AG08395 (cell line): ENCODE data around the gene MAPKAPK3.
"Not testable (repeated sequence)": the region's sequence is repeated elsewhere in the genome, so short reads cannot be mapped to it uniquely, and the experiment has no call there.

Experiments used
- DNase-seq: peaks from one replicate; pipeline ENCODE4 v3.0.0; 2012; ENCODE audit warnings: mixed read lengths, low spot score

Gene MAPKAPK3

GRCh38 chr3:50656417-50657195 lies 39.7 kb downstream of the MAPKAPK3 start:
- DNase-seq = no peak

- DNase-seq = no peak
Measured at GRCh38 chr3:50657407-50657806, 40.5 kb downstream of the MAPKAPK3 start.

- no peak for DNase-seq
Measured at GRCh38 chr3:50657816-50658215, 40.9 kb downstream of the MAPKAPK3 start.

- peak; percentile 78 for DNase-seq
Measured at GRCh38 chr3:50658416-50658815, 41.5 kb downstream of the MAPKAPK3 start.

- DNase-seq = no peak
Measured at GRCh38 chr3:50658831-50659230, 41.9 kb downstream of the MAPKAPK3 start.

- no peak for DNase-seq
Measured at GRCh38 chr3:50660386-50660785, 43.4 kb downstream of the MAPKAPK3 start.

- DNase-seq = no peak
Measured at GRCh38 chr3:50661321-50661837, 44.4 kb downstream of the MAPKAPK3 start.

- DNase-seq = no peak
Measured at GRCh38 chr3:50662408-50662807, 45.5 kb downstream of the MAPKAPK3 start.

GRCh38 chr3:50665081-50665840 lies 48.3 kb downstream of the MAPKAPK3 start:
- no peak for DNase-seq

- not testable (repeated sequence) for DNase-seq
Measured at GRCh38 chr3:50665841-50666115, 48.8 kb downstream of the MAPKAPK3 start.

- DNase-seq = no peak
Measured at GRCh38 chr3:50666837-50667236, 49.9 kb downstream of the MAPKAPK3 start.

GRCh38 chr3:50671331-50671730 lies 54.4 kb downstream of the MAPKAPK3 start:
- DNase-seq = peak; percentile 91

GRCh38 chr3:50672656-50673055 lies 55.7 kb downstream of the MAPKAPK3 start:
- DNase-seq = no peak

- no peak for DNase-seq
Measured at GRCh38 chr3:50673931-50674330, 57.0 kb downstream of the MAPKAPK3 start.

GRCh38 chr3:50674349-50675178 lies 57.6 kb downstream of the MAPKAPK3 start, which contains the start of gene DOCK3:
TSS of gene DOCK3 (plus strand) at chr3:50674927. CDS start at chr3:50675264, 337 bp downstream.
- DNase-seq = peak; percentile 89

GRCh38 chr3:50675179-50676030 lies 58.5 kb downstream of the MAPKAPK3 start:
- DNase-seq = no peak

GRCh38 chr3:50676031-50676705 lies 59.2 kb downstream of the MAPKAPK3 start:
- DNase-seq = no peak

- no peak for DNase-seq
Measured at GRCh38 chr3:50687127-50687751, 70.3 kb downstream of the MAPKAPK3 start.

GRCh38 chr3:50687916-50688315 lies 71.0 kb downstream of the MAPKAPK3 start:
- DNase-seq = no peak

- DNase-seq = not testable (repeated sequence)
Measured at GRCh38 chr3:50688602-50689001, 71.7 kb downstream of the MAPKAPK3 start.
